ENCODE measurements around the gene ANKRD55. TPM values are rescaled to one million over a fixed set of nuclear protein-coding genes. Genes with fewer than 3 reads are reported as not detected.
"Not testable (repeated sequence)": the region's sequence is repeated elsewhere in the genome, so short reads cannot be mapped to it uniquely, and the experiment has no call there.

Gene ANKRD55
- under 1 TPM in 1 of 2 donors, not detected in 1; 0.29 TPM for total RNA-seq
- long read RNA-seq, partial matches to known transcripts: 0 of 1 reads
- long read RNA-seq, other reads (novel, unspliced or antisense): 1 of 1 reads

- ATAC-seq: no peak
- intact Hi-C loops (cut with DNase I): no loop called here
- DNase-seq: no peak
Measured at GRCh38 chr5:56233230-56233629, at the start of gene ANKRD55. Gene ANKRD55 (minus strand): TSS chr5:56233330. CDS start chr5:56232913, 417 bp downstream.

GRCh38 chr5:56282216-56282615, 49.1 kb upstream of the ANKRD55 start:
- ATAC-seq: no peak
- DNase-seq: no peak
- intact Hi-C loops (cut with DNase I): no loop called here

GRCh38 chr5:56281489-56282165, 48.5 kb upstream of the ANKRD55 start:
- intact Hi-C loops (cut with DNase I): no loop called here
- no peak for ATAC-seq

GRCh38 chr5:56279979-56280378, 46.8 kb upstream of the ANKRD55 start:
- DNase-seq (no peak), ATAC-seq (peak; percentile 37 to 56)
- intact Hi-C loops (cut with DNase I): no loop called here

More at GRCh38 chr5:56281489-56282165, 48.5 kb upstream of the ANKRD55 start:
- no peak for DNase-seq

GRCh38 chr5:56279291-56279690, 46.2 kb upstream of the ANKRD55 start:
- intact Hi-C loops (cut with DNase I): no loop called here
- DNase-seq: peak; percentile 28
- ATAC-seq: peak in 1 of 2 donors; percentile 18

- intact Hi-C loops (cut with DNase I): no loop called here
- DNase-seq (no peak), ATAC-seq (no peak)
Measured at GRCh38 chr5:56278335-56278753, 45.2 kb upstream of the ANKRD55 start.

- intact Hi-C loops (cut with DNase I): no loop called here
- DNase-seq: no peak
- ATAC-seq: no peak
Measured at GRCh38 chr5:56277573-56277972, 44.4 kb upstream of the ANKRD55 start.

GRCh38 chr5:56273376-56273955, 40.3 kb upstream of the ANKRD55 start:
- DNase-seq (no peak), ATAC-seq (no peak)
- intact Hi-C loops (cut with DNase I): loop anchor here in 1 of 2 donors (5.0 kb wide), 1 partner anchor 564 kb away; no protein-coding TSS in a partner anchor

GRCh38 chr5:56272765-56273164, 39.6 kb upstream of the ANKRD55 start:
- intact Hi-C loops (cut with DNase I): loop anchor here in 1 of 2 donors (5.0 kb wide), 1 partner anchor 565 kb away; no protein-coding TSS in a partner anchor
- ATAC-seq: no peak

GRCh38 chr5:56270568-56271392, 37.6 kb upstream of the ANKRD55 start:
- peak; percentile 84 for DNase-seq
- peak; percentile 98 to 99 for ATAC-seq
- intact Hi-C loops (cut with DNase I): loop anchor here (1.0 to 5.0 kb wide), 2 partner anchors 567 to 568 kb away; no protein-coding TSS in a partner anchor

More at GRCh38 chr5:56272765-56273164, 39.6 kb upstream of the ANKRD55 start:
- no peak for DNase-seq

GRCh38 chr5:56270058-56270457, 36.9 kb upstream of the ANKRD55 start:
- intact Hi-C loops (cut with DNase I): loop anchor here (1.0 to 5.0 kb wide), 2 partner anchors 567 to 568 kb away; no protein-coding TSS in a partner anchor
- peak in 1 of 2 donors; percentile 23 for ATAC-seq

GRCh38 chr5:56269216-56269927, 36.2 kb upstream of the ANKRD55 start:
- ATAC-seq (peak; percentile 65 to 81), DNase-seq (no peak)
- intact Hi-C loops (cut with DNase I): no loop called here

More at GRCh38 chr5:56270058-56270457, 36.9 kb upstream of the ANKRD55 start:
- no peak for DNase-seq

- intact Hi-C loops (cut with DNase I); ATAC-seq; DNase-seq: not testable (repeated sequence)
Measured at GRCh38 chr5:56268707-56269106, 35.6 kb upstream of the ANKRD55 start.

- ATAC-seq: no peak
- intact Hi-C loops (cut with DNase I): no loop called here
- no peak for DNase-seq
Measured at GRCh38 chr5:56267856-56268255, 34.7 kb upstream of the ANKRD55 start.

GRCh38 chr5:56264417-56265025, 31.4 kb upstream of the ANKRD55 start:
- intact Hi-C loops (cut with DNase I): no loop called here
- ATAC-seq: peak; percentile 38 to 60
- no peak for DNase-seq

- intact Hi-C loops (cut with DNase I): no loop called here
- ATAC-seq (no peak), DNase-seq (no peak)
Measured at GRCh38 chr5:56262279-56262678, 29.1 kb upstream of the ANKRD55 start.

- peak; percentile 73 to 96 for ATAC-seq
- DNase-seq: no peak
- intact Hi-C loops (cut with DNase I): no loop called here
Measured at GRCh38 chr5:56259002-56259511, 25.9 kb upstream of the ANKRD55 start.

Data from left cardiac atrium (tissue), 4 donors.